HepG2 (cell line): Measurements from ENCODE around the gene GDF9. TPM values are rescaled to one million over a fixed set of nuclear protein-coding genes. Genes with fewer than 3 reads are reported as not detected.

Experiments
- ATM ChIP-seq: fragments of 450-650 bp; IDR thresholded peaks from 2 replicates; pipeline ENCODE4 v1.7.1; 2017; ENCODE audit warnings: mild to moderate bottlenecking, borderline replicate concordance
- CBX2 ChIP-seq, 2 experiments: fragments of 200-600 bp in 1 of 2; sonication (generic); formaldehyde crosslinking in 1 of 2; IDR thresholded peaks; 2 replicates each; pipeline versions ENCODE4 v1.7.0 to v1.8.1; 2018 to 2022; ENCODE audit warnings: low read depth in 2 of 2, low read length in 1 of 2, mild to moderate bottlenecking in 1 of 2, missing genetic modification reagents in 1 of 2
- CSRNP1 ChIP-seq: sonication (generic); formaldehyde crosslinking; IDR thresholded peaks from 2 replicates; pipeline ENCODE4 v1.8.1; 2023; ENCODE audit warnings: mild to moderate bottlenecking, missing genetic modification reagents
- DBP ChIP-seq: sonication (generic); formaldehyde crosslinking; IDR thresholded peaks from 2 replicates; pipeline ENCODE4 v1.4.0; 2020; ENCODE audit warnings: missing genetic modification reagents; ENCODE audit errors: not compliant biosample characterization
- ELF3 ChIP-seq: IDR thresholded peaks from 2 replicates; pipeline ENCODE4 v1.6.1; 2016; ENCODE audit warnings: missing genetic modification reagents, missing compliant biosample characterization
- ERF ChIP-seq: IDR thresholded peaks from 2 replicates; pipeline ENCODE4 v1.6.1; 2018; ENCODE audit warnings: missing biosample characterization, missing genetic modification reagents
- FOXJ3 ChIP-seq: sonication (generic); formaldehyde crosslinking; IDR thresholded peaks from 2 replicates; pipeline ENCODE4 v1.4.0; 2020; ENCODE audit warnings: missing genetic modification reagents, mild to moderate bottlenecking, borderline replicate concordance
- HHEX ChIP-seq: IDR thresholded peaks from 2 replicates; pipeline ENCODE4 v1.6.1; 2016; ENCODE audit warnings: control low read depth
- IRF2 ChIP-seq: IDR thresholded peaks from 2 replicates; pipeline ENCODE4 v1.6.1; 2018; ENCODE audit warnings: missing genetic modification reagents, missing compliant biosample characterization
- KMT2A ChIP-seq: sonication (generic); formaldehyde crosslinking; IDR thresholded peaks from 2 replicates; pipeline ENCODE4 v1.4.0; 2020; ENCODE audit warnings: missing genetic modification reagents
- MYC ChIP-seq: sonication (generic); formaldehyde crosslinking; IDR thresholded peaks from 2 replicates; pipeline ENCODE4 v1.9.0; 2021; ENCODE audit warnings: missing genetic modification reagents, borderline replicate concordance
- NCOA5 ChIP-seq: sonication (generic); formaldehyde crosslinking; IDR thresholded peaks from 2 replicates; pipeline ENCODE4 v1.4.0; 2020; ENCODE audit warnings: missing genetic modification reagents
- PHF20 ChIP-seq: sonication (generic); formaldehyde crosslinking; IDR thresholded peaks from 2 replicates; pipeline ENCODE4 v1.5.0; 2020; ENCODE audit warnings: mild to moderate bottlenecking, missing genetic modification reagents
- REPIN1 ChIP-seq: sonication (generic); formaldehyde crosslinking; IDR thresholded peaks from 2 replicates; pipeline ENCODE4 v1.8.0; 2022; ENCODE audit warnings: missing genetic modification reagents, low read depth, mild to moderate bottlenecking, borderline replicate concordance
- SMARCE1 ChIP-seq: fragments of 450-650 bp; IDR thresholded peaks from 2 replicates; pipeline ENCODE4 v1.6.1; 2017; ENCODE audit warnings: borderline replicate concordance
- SMC3 ChIP-seq: IDR thresholded peaks from 2 replicates; pipeline ENCODE4 v1.6.1; 2011; ENCODE audit warnings: low read length, improper control_type of control experiment
- SOX6 ChIP-seq, 2 experiments: fragments of 450-650 bp in 1 of 2; sonication (generic) in 1 of 2; formaldehyde crosslinking in 1 of 2; IDR thresholded peaks; 2 replicates each; pipeline versions ENCODE4 v1.4.0 to v1.6.1; 2017 to 2020; ENCODE audit warnings: antibody characterized with exemption in 1 of 2, mild to moderate bottlenecking in 1 of 2, missing genetic modification reagents in 1 of 2
- SYNCRIP ChIP-seq: fragments of 200-400 bp; formaldehyde crosslinking; IDR thresholded peaks from 2 replicates; pipeline ENCODE4 v1.6.1; 2018; ENCODE audit warnings: mild to moderate bottlenecking, low read depth, low read length; ENCODE audit not compliant: insufficient read depth
- YEATS4 ChIP-seq: sonication (generic); formaldehyde crosslinking; IDR thresholded peaks from 2 replicates; pipeline ENCODE4 v1.4.0; 2020; ENCODE audit warnings: missing genetic modification reagents, borderline replicate concordance
- ZFY ChIP-seq: sonication (generic); formaldehyde crosslinking; IDR thresholded peaks from 2 replicates; pipeline ENCODE4 v1.4.0; 2020; ENCODE audit warnings: missing genetic modification reagents
- ZMYM2 ChIP-seq: sonication (generic); formaldehyde crosslinking; IDR thresholded peaks from 2 replicates; pipeline ENCODE4 v1.8.0; 2022; ENCODE audit warnings: mild to moderate bottlenecking, missing genetic modification reagents
- ZNF263 ChIP-seq: sonication (generic); formaldehyde crosslinking; IDR thresholded peaks from 2 replicates; pipeline ENCODE4 v1.4.0; 2020; ENCODE audit warnings: missing genetic modification reagents
- ZNF282 ChIP-seq: fragments of 450-650 bp; IDR thresholded peaks from 2 replicates; pipeline ENCODE4 v1.6.1; 2018; ENCODE audit not compliant: partially characterized antibody
- ZNF30 ChIP-seq: sonication (generic); formaldehyde crosslinking; IDR thresholded peaks from 2 replicates; pipeline ENCODE4 v1.5.0; 2020; ENCODE audit warnings: mild to moderate bottlenecking, missing genetic modification reagents
- ZNF7 ChIP-seq: IDR thresholded peaks from 2 replicates; pipeline ENCODE4 v1.6.1; 2016; ENCODE audit warnings: missing biosample characterization, missing genetic modification reagents
- ZNF703 ChIP-seq: sonication (generic); formaldehyde crosslinking; IDR thresholded peaks from 2 replicates; pipeline ENCODE4 v1.5.1; 2020; ENCODE audit warnings: missing genetic modification reagents, mild to moderate bottlenecking, moderate library complexity, borderline replicate concordance
- ZNF747 ChIP-seq: sonication (generic); formaldehyde crosslinking; IDR thresholded peaks from 2 replicates; pipeline ENCODE4 v1.8.1; 2023; ENCODE audit warnings: missing genetic modification reagents, mild to moderate bottlenecking, borderline replicate concordance
- polyA plus RNA-seq, 8 experiments: library from polyadenylated mRNA; depleted of rRNA in 3 of 8; stranded (reverse) in 7 of 8; unstranded in 1 of 8; fragments of >200 nt; fragmentation: Illumina TruSeq in 4 of 8; extraction: Trizol in 4 of 8; gene quantifications; 2 replicates each; pipeline versions ENCODE4 v1.2.1 to v1.2.3, GENCODE V29; 2011 to 2016; ENCODE audit warnings: low read depth in 4 of 8, missing spikeins in 1 of 8, mixed read lengths in 1 of 8; ENCODE audit not compliant: insufficient read depth in 1 of 8
- total RNA-seq, 5 experiments: library from RNA; depleted of rRNA; stranded (reverse); fragments of >200 nt; fragmentation: Illumina TruSeq; extraction: Trizol; gene quantifications; 2 replicates each; pipeline ENCODE4 v1.2.3, GENCODE V29; 2016; ENCODE audit warnings: low read depth in 1 of 5
- TF ChIP-seq, protein P1 (sequence below): sonication (generic); formaldehyde crosslinking; IDR thresholded peaks from 2 replicates; pipeline ENCODE4 v1.8.1; 2023; ENCODE audit warnings: mild to moderate bottlenecking, moderate library complexity, missing genetic modification reagents
- TF ChIP-seq, protein P2 (sequence below): sonication (generic); formaldehyde crosslinking; IDR thresholded peaks from 2 replicates; pipeline ENCODE4 v1.9.0; 2021; ENCODE audit warnings: missing genetic modification reagents, borderline replicate concordance

The GDF9 gene
- total and polyA plus RNA-seq, 2 of the 13 experiments (the other 11 are each of a cell fraction or from before 2014, with no cell fraction given), result 0.33 to 0.38 TPM

DNA sequence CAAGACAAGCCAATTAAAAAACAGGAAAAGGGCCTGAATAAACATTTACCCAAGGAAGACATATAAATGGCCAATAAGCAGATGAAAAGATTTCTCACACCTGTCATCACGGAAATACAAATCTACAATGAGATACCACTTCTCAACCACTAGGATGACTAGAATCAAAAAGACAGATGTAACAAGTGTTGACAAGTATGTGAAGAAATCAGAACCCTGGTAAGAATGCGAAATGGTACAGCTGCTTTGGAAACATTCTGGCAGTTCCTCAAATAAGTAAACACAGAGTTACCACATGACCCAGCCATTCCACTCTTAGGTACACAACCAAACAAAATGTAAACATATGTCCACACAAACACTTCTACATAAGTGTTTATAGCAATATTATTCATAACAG is 39.7 kb upstream of the GDF9 start (continued):
- TF ChIP-seq MYC (CRISPR knock-in tag), result no peak
- no peak for TF ChIP-seq ZNF263 (CRISPR knock-in tag)
- TF ChIP-seq ZNF747, result no peak
- no peak for TF ChIP-seq KMT2A (CRISPR knock-in tag)
- TF ChIP-seq NCOA5, result no peak
- TF ChIP-seq SMARCE1, result no peak
- TF ChIP-seq ATM, result no peak
- TF ChIP-seq CSRNP1 (CRISPR knock-in tag), result no peak
- TF ChIP-seq REPIN1 (CRISPR knock-in tag), result no peak
- TF ChIP-seq ZMYM2, result no peak
- TF ChIP-seq ZFY, result no peak
- no peak for TF ChIP-seq ZNF703 (CRISPR knock-in tag)
- TF ChIP-seq SOX6 (IDR thresholded peaks at IDR 0.05), result no peak
- peak; percentile 44; the same call in 1 of the 2 replicates for TF ChIP-seq SOX6 (CRISPR knock-in tag; IDR thresholded peaks at IDR 0.05)
- TF ChIP-seq, protein P1, sequence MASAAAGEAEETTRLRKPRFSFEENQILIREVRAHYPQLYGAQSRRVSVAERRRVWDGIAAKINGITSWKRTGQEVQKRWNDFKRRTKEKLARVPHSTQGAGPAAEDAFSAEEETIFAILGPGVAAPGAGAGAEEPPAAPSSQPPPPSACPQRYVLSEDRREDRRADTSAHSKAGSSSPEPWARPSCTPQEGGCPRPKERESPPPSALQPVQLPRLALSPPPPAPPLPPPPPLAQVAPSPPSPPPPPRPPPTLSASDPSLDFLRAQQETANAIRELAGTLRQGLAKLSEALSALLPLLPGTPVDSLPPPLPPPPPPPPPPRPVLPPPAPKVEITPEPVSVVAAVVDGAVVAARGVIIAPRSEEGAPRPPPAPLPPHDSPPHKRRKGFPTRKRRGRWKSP, result peak; percentile 45; the same call in 1 of the 2 replicates
- TF ChIP-seq, protein P2, sequence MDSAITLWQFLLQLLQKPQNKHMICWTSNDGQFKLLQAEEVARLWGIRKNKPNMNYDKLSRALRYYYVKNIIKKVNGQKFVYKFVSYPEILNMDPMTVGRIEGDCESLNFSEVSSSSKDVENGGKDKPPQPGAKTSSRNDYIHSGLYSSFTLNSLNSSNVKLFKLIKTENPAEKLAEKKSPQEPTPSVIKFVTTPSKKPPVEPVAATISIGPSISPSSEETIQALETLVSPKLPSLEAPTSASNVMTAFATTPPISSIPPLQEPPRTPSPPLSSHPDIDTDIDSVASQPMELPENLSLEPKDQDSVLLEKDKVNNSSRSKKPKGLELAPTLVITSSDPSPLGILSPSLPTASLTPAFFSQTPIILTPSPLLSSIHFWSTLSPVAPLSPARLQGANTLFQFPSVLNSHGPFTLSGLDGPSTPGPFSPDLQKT (CRISPR knock-in tag), result no peak
- TF ChIP-seq IRF2 (CRISPR knock-in tag), result 0 out of 2 replicates have a peak, but pooled peaks have one; percentile 33
- no peak for TF ChIP-seq ERF (CRISPR knock-in tag)
- no peak for TF ChIP-seq ZNF282
- TF ChIP-seq SYNCRIP, result no peak
- peak; percentile 57; the same call in 1 of the 2 replicates for TF ChIP-seq ELF3 (CRISPR knock-in tag)
- no peak for TF ChIP-seq SMC3
- no peak for TF ChIP-seq DBP (CRISPR knock-in tag)
- TF ChIP-seq PHF20, result no peak
- no peak for TF ChIP-seq ZNF30
- no peak for TF ChIP-seq HHEX (CRISPR knock-in tag)
- TF ChIP-seq YEATS4 (CRISPR knock-in tag), result no peak
- TF ChIP-seq CBX2 (IDR thresholded peaks at IDR 0.05; ENCODE audit: low read depth, low read length), result no peak
- TF ChIP-seq CBX2 (CRISPR knock-in tag; IDR thresholded peaks at IDR 0.05; ENCODE audit: low read depth), result no peak
- no peak for TF ChIP-seq FOXJ3 (CRISPR knock-in tag)
- peak; percentile 95 for TF ChIP-seq ZNF7
